HuH-7.5 (cell line): ENCODE measurements around the gene MGMT.

ENCODE experiments used
- DNase-seq: peaks from one replicate; pipeline ENCODE4 v3.0.0; 2011; ENCODE audit warnings: low spot score

Gene MGMT

DNA sequence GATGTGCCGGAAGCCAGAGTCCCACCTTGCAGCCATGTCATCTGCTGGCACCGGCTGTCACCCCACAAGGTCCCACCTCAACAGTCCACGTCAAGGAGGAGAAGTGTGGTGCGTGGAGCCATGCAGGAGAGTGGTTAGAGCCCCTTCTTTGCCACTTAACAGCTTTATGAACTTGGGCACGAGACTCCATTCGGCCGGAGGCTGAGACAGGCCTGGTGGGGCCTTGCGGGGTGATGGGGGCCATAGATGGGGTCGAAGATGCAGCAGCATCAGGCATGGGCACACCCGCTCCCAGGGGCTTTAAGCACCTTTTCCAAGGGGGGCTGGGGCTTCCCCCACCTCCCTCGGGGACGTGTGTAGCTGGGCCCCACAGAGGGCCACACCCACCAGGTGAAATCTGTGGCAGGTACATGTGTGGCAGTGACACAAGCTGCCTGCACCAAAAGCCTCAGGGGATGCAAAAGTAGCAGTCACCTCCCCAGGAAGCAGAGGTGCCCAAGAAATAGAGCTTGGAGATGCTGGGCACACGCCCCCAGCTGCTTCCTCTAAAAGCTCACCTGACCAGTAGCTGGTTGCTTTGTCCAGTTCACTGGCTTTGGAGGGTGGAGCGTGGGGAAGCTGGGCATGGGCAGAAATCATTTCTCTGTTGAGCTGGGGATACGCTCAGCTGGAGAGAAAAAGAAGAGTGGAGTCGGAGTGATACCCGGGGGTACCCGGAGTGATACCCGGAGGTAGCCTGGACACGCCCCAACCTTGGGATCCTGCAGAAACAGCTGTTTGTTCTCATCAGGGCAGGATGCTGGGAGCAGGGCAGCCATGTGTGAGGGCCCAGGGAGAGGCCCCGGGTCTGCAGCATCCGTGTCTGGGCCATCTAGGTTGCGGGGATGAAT, 297.2 kb downstream of the MGMT start:
- DNase-seq = no peak

DNA sequence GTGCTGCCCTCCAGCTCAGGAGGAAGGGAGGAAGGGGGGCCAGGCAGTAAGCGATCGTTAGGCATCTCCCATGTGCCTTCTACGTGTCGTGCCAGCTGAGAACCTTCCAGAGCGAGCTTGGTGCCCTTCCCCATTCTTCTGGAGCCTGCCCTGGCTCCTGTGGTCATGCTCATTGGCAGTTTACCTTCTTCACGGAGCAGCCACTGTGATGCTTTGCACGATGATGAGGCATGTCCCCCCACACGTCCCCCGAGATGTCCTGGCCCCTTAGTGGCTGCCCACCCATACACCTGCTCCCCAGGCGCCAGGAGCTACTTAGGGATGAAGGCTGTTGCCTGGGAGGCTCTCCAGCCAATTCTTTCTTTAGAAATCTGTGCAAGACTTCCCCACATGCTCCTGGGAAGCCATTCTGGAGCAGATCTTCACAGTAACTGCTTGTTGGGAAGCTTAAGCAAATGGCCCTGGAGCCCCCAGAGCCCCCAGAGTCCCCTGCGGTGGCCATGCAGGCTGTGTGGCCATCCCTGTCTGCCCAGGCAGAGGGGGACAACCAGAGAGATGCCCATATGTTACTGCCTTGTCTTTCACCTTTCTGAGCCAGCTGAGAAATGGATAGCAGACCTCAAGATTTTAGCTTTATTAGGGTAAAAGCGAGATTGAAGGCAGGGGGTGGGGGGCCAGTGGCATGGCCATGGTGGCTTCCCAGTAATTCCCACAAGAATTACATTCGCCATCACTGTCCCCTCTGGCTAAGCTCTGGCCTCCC, 298.0 kb downstream of the MGMT start:
- no peak for DNase-seq

DNA sequence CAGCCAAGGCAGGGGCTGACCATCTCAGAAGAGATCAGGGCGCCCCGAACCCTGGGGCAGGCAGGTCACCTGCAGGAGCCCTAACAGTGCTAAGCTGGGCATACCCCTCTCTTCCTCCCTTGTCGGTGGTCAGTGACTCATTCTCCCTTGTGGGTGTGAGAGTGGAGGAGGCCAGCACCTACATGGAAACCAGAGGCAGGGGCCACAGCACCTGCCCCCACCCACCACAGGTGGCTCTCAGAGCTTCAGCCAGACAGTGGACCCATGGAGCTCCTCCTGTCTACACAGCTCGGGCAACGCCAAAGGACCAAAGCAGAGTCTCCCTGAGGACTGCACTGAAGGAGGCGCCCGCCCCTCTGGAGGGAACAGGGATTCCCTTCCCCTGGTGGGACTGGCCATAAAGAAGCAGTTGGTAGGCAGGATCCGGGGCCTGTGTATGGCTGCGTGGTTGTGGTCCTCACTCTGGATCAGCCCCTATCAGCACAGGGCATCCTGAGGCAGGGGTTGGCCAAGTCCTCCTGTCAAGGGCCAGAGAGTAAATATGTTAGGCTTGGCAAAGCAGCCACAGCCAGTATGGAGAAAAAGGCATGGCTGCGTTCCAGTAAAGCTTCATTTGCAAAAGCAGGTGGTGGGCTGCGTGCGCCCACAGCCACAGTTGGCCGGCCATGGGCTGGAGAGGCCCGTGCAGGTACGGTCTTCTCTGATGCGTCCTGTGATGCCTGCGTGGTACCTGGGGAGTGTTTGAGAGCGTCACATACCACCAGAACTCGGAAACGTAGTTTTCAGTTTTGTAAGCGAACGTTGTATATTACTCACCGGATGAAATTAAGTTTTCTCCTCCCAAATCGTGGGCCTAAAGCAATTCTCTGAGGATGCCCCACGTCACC, 298.9 kb downstream of the MGMT start:
- DNase-seq = no peak

DNA sequence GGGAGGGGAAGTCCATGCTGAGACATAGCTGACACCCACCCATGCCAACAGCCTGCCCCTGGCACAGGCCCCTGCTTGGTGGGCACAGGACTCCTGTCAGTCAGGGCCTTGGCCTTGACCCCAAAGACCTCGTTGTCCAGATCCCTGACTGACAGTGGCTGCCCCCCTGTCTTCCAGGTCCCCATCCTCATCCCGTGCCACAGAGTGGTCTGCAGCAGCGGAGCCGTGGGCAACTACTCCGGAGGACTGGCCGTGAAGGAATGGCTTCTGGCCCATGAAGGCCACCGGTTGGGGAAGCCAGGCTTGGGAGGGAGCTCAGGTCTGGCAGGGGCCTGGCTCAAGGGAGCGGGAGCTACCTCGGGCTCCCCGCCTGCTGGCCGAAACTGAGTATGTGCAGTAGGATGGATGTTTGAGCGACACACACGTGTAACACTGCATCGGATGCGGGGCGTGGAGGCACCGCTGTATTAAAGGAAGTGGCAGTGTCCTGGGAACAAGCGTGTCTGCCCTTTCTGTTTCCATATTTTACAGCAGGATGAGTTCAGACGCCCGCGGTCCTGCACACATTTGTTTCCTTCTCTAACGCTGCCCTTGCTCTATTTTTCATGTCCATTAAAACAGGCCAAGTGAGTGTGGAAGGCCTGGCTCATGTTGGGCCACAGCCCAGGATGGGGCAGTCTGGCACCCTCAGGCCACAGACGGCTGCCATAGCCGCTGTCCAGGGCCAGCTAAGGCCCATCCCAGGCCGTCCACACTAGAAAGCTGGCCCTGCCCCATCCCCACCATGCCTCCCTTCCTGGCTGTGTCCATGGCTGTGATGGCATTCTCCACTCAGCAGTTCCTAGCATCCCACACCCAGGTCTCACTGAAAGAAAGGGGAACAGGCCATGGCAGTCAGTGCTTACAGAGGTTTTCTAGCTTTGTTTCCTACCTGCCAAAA, 299.8 kb downstream of the MGMT start:
- DNase-seq = no peak

DNA sequence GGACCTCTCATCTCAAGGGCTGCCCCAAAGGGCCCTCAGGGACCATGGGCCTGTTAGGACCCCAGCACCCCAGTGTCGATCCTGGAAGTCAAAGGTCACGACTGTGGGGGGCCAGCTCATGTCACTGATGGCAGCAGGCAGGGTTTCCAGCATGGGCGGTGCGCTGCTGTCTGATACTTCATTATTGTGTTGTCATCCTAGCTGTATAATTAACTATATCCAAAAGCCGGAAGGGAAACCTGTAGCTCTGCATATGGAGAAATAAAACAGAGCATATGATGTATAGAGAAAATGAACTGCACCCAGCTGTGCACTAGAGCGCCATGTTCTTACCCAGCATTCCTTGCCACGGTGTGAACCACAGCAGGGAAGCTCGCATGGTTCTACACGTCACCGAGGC, 300.7 kb downstream of the MGMT start:
- DNase-seq = no peak

DNA sequence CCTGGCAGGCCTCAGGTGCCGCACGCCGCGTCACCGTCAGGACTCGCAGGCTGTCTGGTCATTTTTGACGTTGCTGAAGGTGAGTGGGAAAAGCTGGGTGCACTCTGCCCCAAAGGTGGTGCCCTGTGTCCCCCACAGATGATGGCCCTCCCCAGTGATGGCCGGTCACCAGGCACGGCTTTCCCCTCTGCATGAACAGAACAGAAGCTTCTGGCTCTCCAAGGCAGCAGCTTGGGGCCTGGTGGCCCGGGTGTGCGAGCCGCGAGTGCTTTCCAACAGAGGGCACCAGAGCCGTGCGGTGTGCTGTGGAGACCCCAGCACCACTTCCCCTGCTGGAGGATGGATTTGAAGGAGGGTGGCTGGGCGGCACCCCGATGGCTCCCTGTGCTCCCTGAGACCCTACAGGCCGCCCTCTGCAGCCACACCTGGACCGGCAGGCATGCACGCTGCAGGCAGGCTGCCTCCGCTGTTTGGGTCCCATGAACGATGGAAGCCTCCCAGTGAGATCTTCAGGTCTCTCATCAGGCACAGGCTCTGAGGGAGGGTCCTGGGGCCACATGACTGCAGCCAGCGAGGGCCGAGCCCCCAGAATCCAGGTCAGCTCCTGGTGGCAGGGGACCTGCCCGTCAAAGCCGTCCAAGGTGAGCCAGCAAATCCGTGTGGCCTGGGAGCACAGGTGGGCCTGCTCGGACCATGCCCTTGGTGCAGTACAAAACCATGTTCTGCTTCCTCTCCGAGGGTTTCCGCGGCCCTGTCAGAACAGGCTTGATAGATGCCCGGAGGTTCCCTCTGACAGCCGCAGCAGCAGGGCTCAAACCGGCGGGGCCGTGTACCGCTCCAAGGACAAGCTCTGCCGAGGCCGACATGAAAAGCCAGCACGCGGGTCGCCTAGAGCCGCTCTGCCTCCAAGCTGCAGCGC, 301.7 kb downstream of the MGMT start:
- no peak for DNase-seq

DNA sequence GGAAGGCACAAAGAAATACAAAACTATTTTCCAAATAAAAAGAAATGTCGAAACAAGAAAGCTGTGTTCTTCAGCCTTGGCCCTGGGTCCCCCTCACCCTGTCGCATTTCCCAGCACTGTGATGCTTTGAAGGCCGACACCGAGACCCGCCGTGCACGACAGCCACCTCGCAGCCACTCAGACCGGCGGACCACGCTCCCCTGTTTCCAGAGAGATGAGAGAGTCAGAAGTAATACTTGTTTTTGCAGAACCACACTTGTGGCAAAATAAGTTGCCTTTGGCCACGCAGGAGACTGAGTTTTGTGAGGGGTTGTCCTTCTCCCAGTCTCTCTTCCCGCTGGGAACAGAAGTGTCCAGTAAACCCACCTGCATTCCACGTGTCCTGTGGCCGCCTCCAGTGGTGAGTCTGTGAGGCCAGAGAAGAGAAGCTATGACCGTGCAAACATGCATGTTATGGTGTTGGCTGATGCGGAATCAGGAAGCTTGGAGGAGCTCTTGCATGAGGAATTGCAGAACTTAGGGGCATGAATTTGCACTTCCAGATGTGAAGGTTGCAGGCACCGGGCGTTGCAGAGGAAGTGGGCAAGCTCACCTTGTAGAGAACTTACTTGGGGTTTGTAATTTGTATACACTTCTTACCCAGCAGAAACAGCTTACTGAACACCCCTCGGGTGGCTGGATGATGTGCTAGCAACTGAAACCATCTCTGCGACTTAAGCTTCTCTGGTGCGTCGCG, 302.5 kb downstream of the MGMT start:
- DNase-seq = no peak

DNA sequence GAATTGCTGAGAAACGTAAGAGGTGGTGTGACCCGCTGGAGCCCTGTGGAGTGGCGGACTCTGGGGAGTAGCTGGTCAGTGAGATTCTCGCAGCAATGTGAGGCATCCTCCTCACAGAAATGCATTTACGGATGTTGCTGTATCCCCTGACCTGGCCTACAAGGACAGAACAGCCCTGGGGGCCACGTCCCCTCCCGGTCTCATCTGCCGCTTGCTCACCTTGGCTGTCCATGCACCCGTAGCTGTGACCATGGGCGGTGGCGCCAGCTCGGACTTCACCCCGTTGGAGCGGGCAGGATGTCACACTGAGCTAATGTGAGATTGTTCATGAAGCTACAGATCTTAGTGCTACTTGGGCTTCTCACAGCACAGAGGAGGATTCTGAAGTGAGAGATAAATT, 303.2 kb downstream of the MGMT start:
- no peak for DNase-seq

DNA sequence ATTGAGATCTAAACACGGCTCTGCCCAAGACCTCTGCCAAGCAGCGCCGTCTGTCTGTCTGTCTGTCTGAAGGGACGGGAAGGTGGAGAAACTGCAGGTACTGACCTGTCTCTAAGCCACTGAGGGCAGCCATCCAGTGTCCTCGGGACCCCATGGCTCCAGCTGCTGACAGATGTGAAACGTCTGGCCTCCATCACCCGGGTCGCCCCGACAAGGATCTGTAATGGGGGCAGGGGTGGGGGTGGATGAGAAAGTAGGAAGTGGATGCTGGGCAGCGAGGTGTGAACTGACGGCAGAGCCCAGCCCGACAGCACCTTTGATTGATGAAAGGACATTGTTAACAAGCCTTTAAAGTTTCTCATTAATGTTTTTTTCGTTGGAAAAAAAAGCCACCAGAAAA, 304.0 kb downstream of the MGMT start:
- DNase-seq = no peak

DNA sequence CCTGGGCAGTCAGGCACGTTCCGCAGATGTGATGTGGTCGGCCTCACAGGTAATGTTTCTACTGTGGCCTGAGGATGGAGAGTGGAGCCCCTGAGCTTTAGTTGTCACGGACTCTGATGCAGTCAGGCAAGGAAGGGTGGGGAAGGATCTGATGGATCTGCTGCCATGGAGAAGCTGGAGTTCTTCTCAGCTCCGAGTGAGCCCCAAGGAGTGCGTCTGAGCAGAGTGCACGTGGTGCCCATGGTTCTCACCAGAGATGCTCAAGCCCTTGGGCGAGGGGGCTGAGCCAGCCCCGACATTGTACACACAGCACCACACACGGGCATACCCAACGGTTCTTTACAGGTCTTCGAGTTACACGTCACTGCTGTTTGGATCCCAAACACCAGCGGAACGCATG, 304.5 kb downstream of the MGMT start:
- no peak for DNase-seq

DNA sequence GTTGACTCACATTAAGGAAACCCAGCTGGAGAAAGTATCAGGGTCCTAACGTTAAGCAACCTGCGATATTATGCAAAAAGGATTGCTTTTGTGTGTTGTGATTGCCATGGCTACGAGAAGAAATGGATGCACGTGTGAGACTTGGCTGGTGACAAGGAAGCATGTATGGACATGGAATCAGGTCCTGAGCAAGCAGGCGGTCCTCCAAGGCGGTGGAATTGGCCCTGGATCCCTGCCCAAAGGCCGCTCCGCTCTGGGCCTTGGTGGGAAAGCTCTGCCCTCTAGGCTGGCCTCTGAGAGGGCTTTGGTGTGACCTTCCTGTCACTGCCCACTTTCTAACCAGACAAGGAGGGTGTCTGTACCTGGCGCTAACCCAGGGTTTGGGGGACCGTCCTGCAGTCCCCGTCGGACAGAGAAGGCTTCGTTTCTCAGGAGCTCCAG, 305.0 kb downstream of the MGMT start:
- DNase-seq = no peak

DNA sequence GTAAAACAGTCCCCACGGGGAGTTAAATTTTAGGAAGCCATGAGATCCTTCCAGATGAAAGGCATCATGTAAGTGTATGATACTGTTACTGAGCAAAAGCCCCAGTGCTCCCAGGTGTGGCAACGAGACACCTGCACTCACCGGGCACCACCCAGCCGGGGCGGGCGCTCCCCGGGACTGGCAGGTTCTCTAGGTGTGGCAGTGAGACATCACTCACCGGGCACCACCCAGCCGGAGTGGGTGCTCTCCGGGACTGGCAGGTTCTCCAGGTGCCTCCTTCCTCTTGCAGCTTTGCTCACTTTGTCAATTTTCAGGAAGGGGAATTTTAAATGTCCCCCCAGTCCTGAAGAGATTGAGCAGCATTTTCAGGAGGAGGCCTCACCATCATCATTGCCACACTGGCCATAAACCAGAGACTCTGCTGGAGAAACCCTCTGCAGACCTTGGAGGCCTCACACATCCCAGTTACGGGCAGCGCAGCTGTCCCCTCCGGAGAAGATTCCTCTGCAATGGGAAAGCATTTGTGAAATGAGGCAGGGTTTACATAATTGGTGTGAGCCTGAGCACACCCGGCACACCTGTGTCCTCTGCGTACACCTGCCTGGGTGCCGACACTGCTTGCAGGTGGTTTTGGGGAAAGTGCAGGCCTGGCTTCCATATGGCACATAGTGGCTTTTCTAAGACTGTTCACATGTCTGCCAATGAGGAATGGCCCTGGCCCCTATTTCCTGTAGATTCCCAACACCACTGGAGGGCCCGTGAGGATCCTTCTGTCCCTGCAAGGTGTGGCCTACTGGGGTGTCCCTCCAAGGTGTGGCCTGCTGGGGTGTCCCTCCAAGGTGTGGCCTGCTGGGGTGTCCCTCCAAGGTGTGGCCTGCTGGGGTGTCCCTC, 305.7 kb downstream of the MGMT start:
- no peak for DNase-seq

DNA sequence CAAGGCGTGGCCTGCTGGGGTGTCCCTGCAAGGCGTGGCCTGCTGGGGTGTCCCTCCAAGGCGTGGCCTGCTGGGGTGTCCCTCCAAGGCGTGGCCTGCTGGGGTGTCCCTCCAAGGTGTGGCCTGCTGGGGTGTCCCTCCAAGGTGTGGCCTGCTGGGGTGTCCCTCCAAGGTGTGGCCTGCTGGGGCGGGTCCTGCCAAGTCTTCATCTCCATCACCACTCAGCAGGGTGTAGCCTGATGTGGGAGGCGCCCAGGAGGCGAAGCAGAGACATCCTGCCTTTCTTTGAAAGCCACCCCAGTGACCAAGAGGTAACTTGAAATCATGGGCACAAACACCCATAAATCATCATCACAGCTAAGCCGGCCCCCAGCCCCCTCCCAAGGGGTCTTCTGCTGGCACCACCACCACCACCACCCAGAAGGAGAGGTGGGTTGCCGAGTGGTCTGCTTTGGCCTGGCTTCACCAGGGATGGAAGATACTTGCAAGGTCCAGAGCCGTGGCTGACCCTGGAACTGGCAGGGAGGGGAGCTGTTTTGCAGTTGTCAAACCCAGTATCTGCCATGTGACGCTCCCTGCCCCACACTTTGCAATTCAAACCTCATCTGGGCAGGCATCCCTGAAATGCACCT, 306.4 kb downstream of the MGMT start:
- DNase-seq = no peak

DNA sequence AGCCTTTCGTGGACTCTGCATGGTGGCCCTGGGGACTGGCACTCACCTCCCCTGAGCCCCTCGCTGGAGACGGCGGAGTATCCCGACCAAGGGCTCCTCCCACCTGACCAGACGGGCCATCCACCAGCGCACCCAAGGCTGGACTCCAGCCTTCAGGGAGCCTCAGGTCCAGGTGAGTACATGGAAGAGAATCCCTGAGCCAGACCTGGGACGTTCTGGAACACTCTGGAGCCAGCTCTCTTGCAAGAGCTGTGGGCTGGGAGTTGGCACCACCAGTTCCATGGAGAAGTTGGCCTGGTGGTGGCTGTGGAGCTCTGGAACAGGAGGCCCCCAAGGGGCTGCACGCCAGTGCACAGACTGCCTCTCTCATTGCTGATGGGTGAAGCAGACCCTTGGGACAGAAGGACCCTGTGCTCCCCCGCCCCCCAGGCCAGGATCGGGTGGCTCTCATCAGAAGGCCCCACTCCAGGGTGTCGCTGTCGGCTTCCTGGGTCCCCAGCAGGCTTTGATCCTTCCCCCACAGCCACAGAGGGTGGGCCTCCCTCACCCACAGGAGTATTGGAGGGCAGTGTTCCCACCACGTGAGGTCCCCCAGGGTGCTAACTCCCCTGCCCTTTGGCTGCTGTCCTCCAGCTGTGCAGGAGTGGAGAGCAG, 307.2 kb downstream of the MGMT start:
- DNase-seq = no peak

DNA sequence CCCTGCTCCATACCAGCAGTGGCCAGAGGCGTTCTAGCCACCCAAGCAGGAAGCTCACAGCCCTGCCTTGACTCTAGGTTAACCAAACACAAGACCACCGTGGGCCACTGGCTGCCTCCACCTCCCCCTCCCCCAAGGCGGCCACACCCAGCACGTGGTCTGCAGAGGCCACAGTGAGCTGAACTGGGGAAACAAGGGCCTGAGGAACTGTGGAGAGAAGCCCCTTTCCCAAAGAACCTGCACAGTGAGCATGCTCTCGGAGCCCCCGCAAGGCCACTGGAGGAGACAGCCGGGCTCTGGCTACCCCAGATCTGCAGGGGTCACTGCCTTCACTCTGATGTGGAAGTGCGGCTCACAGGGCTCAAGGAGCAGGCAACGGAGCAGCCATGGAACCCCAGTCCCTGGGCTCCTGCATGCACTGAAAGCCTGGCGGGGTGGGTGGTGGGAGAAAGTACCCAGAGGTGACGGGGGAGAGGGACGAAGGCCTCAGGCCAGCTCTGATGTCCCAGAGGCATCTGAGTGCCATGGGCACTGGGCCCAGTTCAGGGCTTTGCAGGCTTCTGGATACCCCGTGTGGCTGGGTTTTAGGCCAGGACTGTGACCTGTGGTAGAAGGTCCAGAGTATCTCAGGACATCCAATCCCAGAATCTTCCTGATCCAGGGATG, 307.8 kb downstream of the MGMT start:
- no peak for DNase-seq

DNA sequence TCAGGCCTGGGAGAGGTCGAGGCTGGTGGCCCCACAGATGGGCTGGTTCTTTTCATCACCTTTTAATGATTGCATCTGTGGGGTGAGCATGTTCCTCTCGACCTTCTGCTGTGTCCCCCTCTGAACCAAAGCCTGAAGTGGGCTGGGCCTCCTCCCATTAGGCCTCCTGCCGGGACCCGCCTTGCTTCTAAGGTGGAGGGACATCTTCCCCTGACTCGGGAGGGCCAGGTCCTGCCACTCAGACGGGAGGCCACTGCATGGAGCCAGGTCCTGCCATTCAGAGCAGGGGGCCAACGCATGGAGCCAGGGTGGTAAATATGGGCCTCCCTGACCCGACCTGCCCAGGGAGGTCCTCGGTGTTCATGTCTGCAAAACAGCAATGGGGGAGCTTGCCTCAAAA, 308.6 kb downstream of the MGMT start:
- no peak for DNase-seq

DNA sequence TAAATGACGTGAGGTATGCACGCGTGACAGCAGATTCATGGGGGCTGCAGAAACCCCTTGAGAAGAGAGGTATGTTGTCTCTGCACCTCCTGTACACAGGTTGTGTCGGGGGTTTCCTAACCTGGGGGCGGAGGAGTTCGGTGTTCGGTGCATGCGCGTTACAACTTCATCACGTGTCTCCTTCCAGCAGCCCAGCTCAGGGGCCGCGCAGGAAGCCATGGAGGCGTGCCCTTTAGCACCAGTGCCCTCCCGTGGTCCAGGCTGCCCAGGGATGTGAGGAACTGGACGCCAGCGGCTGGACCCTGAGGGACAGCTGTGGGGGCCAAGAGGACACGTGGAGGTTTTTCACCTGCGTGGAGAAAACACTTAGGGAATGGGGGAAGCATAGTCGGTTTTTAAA, 310.6 kb downstream of the MGMT start:
- no peak for DNase-seq
